ENCODE results near the gene CTXN1. TPM values are rescaled to one million over a fixed set of nuclear protein-coding genes. Genes with fewer than 3 reads are reported as not detected.
A peak's percentile ranks its signal among the peaks of the same experiment; 100 is the strongest.

CTXN1 gene
- total RNA-seq, 1 experiment from 2014 or later, result 54.5 TPM

GRCh38 chr19:7934766-7935165 lies 8.8 kb upstream of the CTXN1 start:
- peaks cover 4% of the 10 kb centered on the region for H3K79me2 ChIP-seq (ENCODE audit: low read depth)
- no TSS peak for BruUV-seq (replicated peaks)
- TF ChIP-seq EZH2 (IDR thresholded peaks at IDR 0.05; ENCODE audit: low read depth) (no peak), CTCF (conservative IDR thresholded peaks at IDR 0.05) (no peak)
- peaks cover 42% of the 10 kb centered on the region for H3K36me3 ChIP-seq (ENCODE audit: low read depth)
- peaks cover 8% of the 10 kb centered on the region for H3K4me1 ChIP-seq (replicated peaks; ENCODE audit: insufficient read depth)
- peaks cover 11% of the 10 kb centered on the region for H4K20me1 ChIP-seq (ENCODE audit: insufficient read depth)
- no peaks in the 10 kb centered on the region for H3K9me3 ChIP-seq (ENCODE audit: insufficient read depth, low read depth)
- intact Hi-C loops (cut with micrococcal nuclease; ENCODE audit: unreplicated experiment), result no loop called here
- H3K9me2 ChIP-seq (ENCODE audit: insufficient read depth), result no peaks in the 10 kb centered on the region
- H2AFZ ChIP-seq, result no peak overlapping the region
- H3K4me3 ChIP-seq, result no peak overlapping the region
- POLR2A ChIA-PET (ENCODE audit: unreplicated experiment), result no interaction called here
- CTCF ChIA-PET, result interaction anchor here (0.6 kb wide), 1 partner anchor 332 kb away, joined by 6 read pairs; no protein-coding TSS in a partner anchor
- H3K4me2 ChIP-seq, result no peak overlapping the region
- no peak overlapping the region for H3K27ac ChIP-seq
- H3K27me3 ChIP-seq (ENCODE audit: insufficient read depth, low read depth), result no peaks in the 10 kb centered on the region
- no peak for DNase-seq
- peaks cover 21% of the 10 kb centered on the region for H3F3A ChIP-seq (ENCODE audit: insufficient read depth, low read depth)

GRCh38 chr19:7933828-7934725 lies 8.1 kb upstream of the CTXN1 start:
- Histone ChIP-seq H3K9me2 (ENCODE audit: insufficient read depth) (no peaks in the 10 kb centered on the region), H3K4me2 (no peak overlapping the region), H3K79me2 (ENCODE audit: low read depth) (peaks cover 4% of the 10 kb centered on the region), H3K4me3 (no peak overlapping the region), H3K4me1 (replicated peaks; ENCODE audit: insufficient read depth) (peaks cover 14% of the 10 kb centered on the region), H4K20me1 (ENCODE audit: insufficient read depth) (peaks cover 12% of the 10 kb centered on the region), H3K27ac (no peak overlapping the region), H3K27me3 (ENCODE audit: insufficient read depth, low read depth) (no peaks in the 10 kb centered on the region), H2AFZ (no peak overlapping the region), H3K36me3 (ENCODE audit: low read depth) (peaks cover 42% of the 10 kb centered on the region), H3K9me3 (ENCODE audit: insufficient read depth, low read depth) (no peaks in the 10 kb centered on the region), H3F3A (ENCODE audit: insufficient read depth, low read depth) (peaks cover 28% of the 10 kb centered on the region)
- DNase-seq, result no peak
- no TSS peak for BruUV-seq (replicated peaks)
- intact Hi-C loops (cut with micrococcal nuclease; ENCODE audit: unreplicated experiment), result no loop called here
- CTCF ChIA-PET, result no interaction called here
- POLR2A ChIA-PET (ENCODE audit: unreplicated experiment), result no interaction called here
- TF ChIP-seq EZH2 (IDR thresholded peaks at IDR 0.05; ENCODE audit: low read depth) (no peak), CTCF (conservative IDR thresholded peaks at IDR 0.05) (peak; percentile 33; the same call in 1 of the 2 replicates)

- ChIA-PET CTCF (no interaction called here), POLR2A (ENCODE audit: unreplicated experiment) (no interaction called here)
- no peak overlapping the region for H2AFZ ChIP-seq
- no peak overlapping the region for H3K4me3 ChIP-seq
- BruUV-seq (replicated peaks), result no TSS peak
- no peaks in the 10 kb centered on the region for H3K27me3 ChIP-seq (ENCODE audit: insufficient read depth, low read depth)
- H3K4me2 ChIP-seq, result no peak overlapping the region
- peaks cover 21% of the 10 kb centered on the region for H3K4me1 ChIP-seq (replicated peaks; ENCODE audit: insufficient read depth)
- H3K27ac ChIP-seq, result no peak overlapping the region
- peaks cover 4% of the 10 kb centered on the region for H3K79me2 ChIP-seq (ENCODE audit: low read depth)
- peak; percentile 60 for TF ChIP-seq CTCF (conservative IDR thresholded peaks at IDR 0.05)
- no peak for TF ChIP-seq EZH2 (IDR thresholded peaks at IDR 0.05; ENCODE audit: low read depth)
- intact Hi-C loops (cut with micrococcal nuclease; ENCODE audit: unreplicated experiment), result no loop called here
- peaks cover 13% of the 10 kb centered on the region for H4K20me1 ChIP-seq (ENCODE audit: insufficient read depth)
- peaks cover 42% of the 10 kb centered on the region for H3K36me3 ChIP-seq (ENCODE audit: low read depth)
- peaks cover 34% of the 10 kb centered on the region for H3F3A ChIP-seq (ENCODE audit: insufficient read depth, low read depth)
- H3K9me3 ChIP-seq (ENCODE audit: insufficient read depth, low read depth), result no peaks in the 10 kb centered on the region
- DNase-seq, result no peak
- H3K9me2 ChIP-seq (ENCODE audit: insufficient read depth), result no peaks in the 10 kb centered on the region
These were observed 7.5 kb upstream of the CTXN1 start for GRCh38 chr19:7933411-7933810.
